HL-60 (cell line): ENCODE measurements around the gene ANP32B.

Experiments used
- DNase-seq, 2 experiments: peaks; one replicate each; pipeline ENCODE4 v3.0.0-alpha.2; 2010 to 2020; ENCODE audit warnings: low read depth in 1 of 2, low spot score in 1 of 2
- H3K27ac ChIP-seq: fragments of 250-450 bp; sonication (Bioruptor Pico); replicated peaks from 2 replicates; pipeline ENCODE4 v1.5.1; 2020; ENCODE audit warnings: mild to moderate bottlenecking, moderate library complexity
- H3K27me3 ChIP-seq: fragments of 250-450 bp; sonication (Bioruptor Pico); 2 replicates; pipeline ENCODE4 v1.5.1; 2021; ENCODE audit warnings: mild to moderate bottlenecking, moderate library complexity; ENCODE audit not compliant: insufficient read depth, poor library complexity, severe bottlenecking
- H3K4me3 ChIP-seq: replicated peaks from 2 replicates; pipeline ENCODE4 v1.5.1; 2011; ENCODE audit warnings: mild to moderate bottlenecking, control low read depth, low read length; ENCODE audit not compliant: insufficient read depth
- GABPA ChIP-seq: IDR thresholded peaks from 2 replicates; pipeline ENCODE4 v1.6.1; 2012; ENCODE audit warnings: low read depth
- POLR2AphosphoS5 ChIP-seq: IDR thresholded peaks from 2 replicates; pipeline ENCODE4 v1.6.1; 2012; ENCODE audit warnings: low read depth
- REST ChIP-seq: IDR thresholded peaks from 2 replicates; pipeline ENCODE4 v1.6.1; 2012; ENCODE audit warnings: low read depth; ENCODE audit not compliant: insufficient replicate concordance
- SPI1 ChIP-seq: IDR thresholded peaks from 2 replicates; pipeline ENCODE4 v1.6.1; 2012; ENCODE audit warnings: low read depth, mild to moderate bottlenecking, borderline replicate concordance
- long read RNA-seq: library from polyadenylated mRNA; unstranded; transcript quantifications from one replicate; pipeline ENCODE4 v2.0.0, GENCODE V29; 2020
- TF ChIP-seq, protein P1 (sequence below): IDR thresholded peaks from one replicate; pipeline ENCODE4 v1.5.1; 2011; ENCODE audit warnings: low read length, control low read depth, inconsistent platforms; ENCODE audit not compliant: insufficient read depth

The ANP32B gene
- long read RNA-seq, transcript ANP32B-201 (7 exons, 1,463 nt) = major isoform, 1,216 of 1,317 reads
- long read RNA-seq, partial matches to known transcripts = 54 of 1,317 reads
- long read RNA-seq, other reads (novel, unspliced or antisense) = 47 of 1,317 reads

- no peaks in the 10 kb centered on the region for H3K27me3 ChIP-seq
- peak within 1 kb of the TSS; percentile 100 for H3K27ac ChIP-seq
- peak; percentile 87 to 94 for DNase-seq
- peak; percentile 78; the same call in 1 of the 2 replicates for TF ChIP-seq SPI1
- TF ChIP-seq GABPA = no peak
- TF ChIP-seq, protein P1, sequence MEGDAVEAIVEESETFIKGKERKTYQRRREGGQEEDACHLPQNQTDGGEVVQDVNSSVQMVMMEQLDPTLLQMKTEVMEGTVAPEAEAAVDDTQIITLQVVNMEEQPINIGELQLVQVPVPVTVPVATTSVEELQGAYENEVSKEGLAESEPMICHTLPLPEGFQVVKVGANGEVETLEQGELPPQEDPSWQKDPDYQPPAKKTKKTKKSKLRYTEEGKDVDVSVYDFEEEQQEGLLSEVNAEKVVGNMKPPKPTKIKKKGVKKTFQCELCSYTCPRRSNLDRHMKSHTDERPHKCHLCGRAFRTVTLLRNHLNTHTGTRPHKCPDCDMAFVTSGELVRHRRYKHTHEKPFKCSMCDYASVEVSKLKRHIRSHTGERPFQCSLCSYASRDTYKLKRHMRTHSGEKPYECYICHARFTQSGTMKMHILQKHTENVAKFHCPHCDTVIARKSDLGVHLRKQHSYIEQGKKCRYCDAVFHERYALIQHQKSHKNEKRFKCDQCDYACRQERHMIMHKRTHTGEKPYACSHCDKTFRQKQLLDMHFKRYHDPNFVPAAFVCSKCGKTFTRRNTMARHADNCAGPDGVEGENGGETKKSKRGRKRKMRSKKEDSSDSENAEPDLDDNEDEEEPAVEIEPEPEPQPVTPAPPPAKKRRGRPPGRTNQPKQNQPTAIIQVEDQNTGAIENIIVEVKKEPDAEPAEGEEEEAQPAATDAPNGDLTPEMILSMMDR = peak; percentile 67
- TF ChIP-seq POLR2AphosphoS5 = no peak
- no peak for TF ChIP-seq REST
- H3K4me3 ChIP-seq = peak within 1 kb of the TSS; percentile 51
These were observed at the start of gene ANP32B for GRCh38 chr9:97982683-97983588. ANP32B (plus strand) TSS chr9:97983341; CDS start chr9:97983556, 215 bp downstream.

- no peaks in the 10 kb centered on the region for H3K27me3 ChIP-seq
- no peak overlapping the region for H3K27ac ChIP-seq
- DNase-seq = peak in 1 of 2 experiments; percentile 5
These were observed 48.6 kb upstream of the ANP32B start for GRCh38 chr9:97934321-97935115.

More at GRCh38 chr9:97934321-97935115, 48.6 kb upstream of the ANP32B start:
- no peak overlapping the region for H3K4me3 ChIP-seq
- no peak for TF ChIP-seq REST
- peak; percentile 34; the same call in 1 of the 2 replicates for TF ChIP-seq SPI1
- TF ChIP-seq GABPA = no peak
- TF ChIP-seq, protein P1 = no peak
